ENCODE data around the gene PLGRKT. TPM values are rescaled to one million over a fixed set of nuclear protein-coding genes. Genes with fewer than 3 reads are reported as not detected.

The PLGRKT gene
- total RNA-seq, 1 experiment from 2014 or later = 30.9 TPM

DNA sequence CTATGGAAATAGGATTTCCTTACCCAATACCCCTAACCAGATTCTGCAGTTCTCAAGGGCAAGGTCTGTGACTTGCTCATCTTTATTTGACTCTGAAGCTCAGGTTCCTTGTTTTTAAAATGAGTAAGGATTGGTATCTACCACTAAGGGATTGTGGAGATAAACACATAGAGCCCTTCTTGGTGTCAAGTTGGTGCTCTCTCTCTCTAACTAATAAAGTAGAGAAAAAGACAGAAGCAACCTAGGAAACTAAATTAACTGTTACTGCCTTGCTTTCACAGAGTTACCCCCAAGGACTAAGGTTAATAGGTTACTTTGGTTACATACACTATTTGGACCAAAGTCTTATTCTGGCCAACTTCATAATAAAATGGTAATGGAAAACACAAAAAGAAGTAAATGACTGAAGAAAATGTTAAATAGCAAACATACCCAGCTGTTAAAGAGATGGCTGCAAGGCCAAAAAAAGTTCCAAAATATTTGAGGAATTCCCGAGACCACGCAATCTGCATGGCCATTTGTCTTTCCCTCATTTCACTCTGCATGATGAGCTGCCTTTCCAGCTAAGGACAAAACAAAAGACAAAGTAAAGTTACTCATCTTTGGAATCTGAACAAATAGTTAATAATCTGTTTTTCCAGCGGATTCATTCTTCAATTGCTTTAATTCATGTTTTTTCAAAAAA, 76.3 kb downstream of the PLGRKT start:
- Histone ChIP-seq H3K4me1 (ENCODE audit: insufficient read depth, low read length, poor library complexity, severe bottlenecking) (no peaks in the 10 kb centered on the region), H3K9me3 (ENCODE audit: low read depth, low read length, poor library complexity, severe bottlenecking) (no peaks in the 10 kb centered on the region), H3K4me3 (ENCODE audit: low read depth, low read length, poor library complexity, severe bottlenecking) (no peak overlapping the region), H3K27me3 (replicated peaks; ENCODE audit: insufficient read depth, low read depth, low read length, poor library complexity) (no peaks in the 10 kb centered on the region), H3K36me3 (ENCODE audit: insufficient read depth, low read length, poor library complexity, severe bottlenecking) (no peaks in the 10 kb centered on the region), H3K27ac (ENCODE audit: low read depth, low read length, poor library complexity, severe bottlenecking) (no peak overlapping the region)
- DNase-seq (ENCODE audit: low spot score) = no peak
- CTCF ChIA-PET = no interaction called here
- POLR2A ChIA-PET (ENCODE audit: low non-redundant PET) = no interaction called here
- intact Hi-C loops (cut with micrococcal nuclease; ENCODE audit: unreplicated experiment) = no loop called here
- BruUV-seq (replicated peaks) = no TSS peak
- TF ChIP-seq, protein P1, sequence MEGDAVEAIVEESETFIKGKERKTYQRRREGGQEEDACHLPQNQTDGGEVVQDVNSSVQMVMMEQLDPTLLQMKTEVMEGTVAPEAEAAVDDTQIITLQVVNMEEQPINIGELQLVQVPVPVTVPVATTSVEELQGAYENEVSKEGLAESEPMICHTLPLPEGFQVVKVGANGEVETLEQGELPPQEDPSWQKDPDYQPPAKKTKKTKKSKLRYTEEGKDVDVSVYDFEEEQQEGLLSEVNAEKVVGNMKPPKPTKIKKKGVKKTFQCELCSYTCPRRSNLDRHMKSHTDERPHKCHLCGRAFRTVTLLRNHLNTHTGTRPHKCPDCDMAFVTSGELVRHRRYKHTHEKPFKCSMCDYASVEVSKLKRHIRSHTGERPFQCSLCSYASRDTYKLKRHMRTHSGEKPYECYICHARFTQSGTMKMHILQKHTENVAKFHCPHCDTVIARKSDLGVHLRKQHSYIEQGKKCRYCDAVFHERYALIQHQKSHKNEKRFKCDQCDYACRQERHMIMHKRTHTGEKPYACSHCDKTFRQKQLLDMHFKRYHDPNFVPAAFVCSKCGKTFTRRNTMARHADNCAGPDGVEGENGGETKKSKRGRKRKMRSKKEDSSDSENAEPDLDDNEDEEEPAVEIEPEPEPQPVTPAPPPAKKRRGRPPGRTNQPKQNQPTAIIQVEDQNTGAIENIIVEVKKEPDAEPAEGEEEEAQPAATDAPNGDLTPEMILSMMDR (conservative IDR thresholded peaks at IDR 0.05; ENCODE audit: low read depth, low read length) = no peak
- no peak for TF ChIP-seq EZH2 (IDR thresholded peaks at IDR 0.05; ENCODE audit: borderline replicate concordance, low read depth, low read length, poor library complexity, severe bottlenecking)

DNA sequence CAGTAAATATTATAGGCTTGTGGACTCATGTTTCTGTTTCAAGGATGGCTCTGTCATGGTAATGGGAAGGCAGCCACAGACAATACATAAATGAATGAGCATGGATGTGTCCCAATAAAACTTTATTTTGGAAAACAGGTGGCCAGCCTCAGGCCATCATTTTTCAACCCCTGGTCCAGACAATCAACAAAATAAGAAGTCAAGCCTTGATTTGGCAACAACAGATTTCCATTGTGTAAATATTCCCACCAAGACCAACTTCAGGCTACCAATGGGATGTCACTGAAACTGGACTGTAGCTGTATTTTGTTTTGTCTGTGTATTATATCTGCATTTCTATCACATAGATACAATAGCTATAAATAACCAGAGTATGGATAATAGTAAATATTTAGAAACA, 77.4 kb downstream of the PLGRKT start:
- Histone ChIP-seq H3K27me3 (replicated peaks; ENCODE audit: insufficient read depth, low read depth, low read length, poor library complexity) (no peaks in the 10 kb centered on the region), H3K36me3 (ENCODE audit: insufficient read depth, low read length, poor library complexity, severe bottlenecking) (no peaks in the 10 kb centered on the region), H3K9me3 (ENCODE audit: low read depth, low read length, poor library complexity, severe bottlenecking) (no peaks in the 10 kb centered on the region), H3K4me3 (ENCODE audit: low read depth, low read length, poor library complexity, severe bottlenecking) (no peak overlapping the region), H3K4me1 (ENCODE audit: insufficient read depth, low read length, poor library complexity, severe bottlenecking) (no peaks in the 10 kb centered on the region), H3K27ac (ENCODE audit: low read depth, low read length, poor library complexity, severe bottlenecking) (no peak overlapping the region)
- TF ChIP-seq, protein P1 (conservative IDR thresholded peaks at IDR 0.05; ENCODE audit: low read depth, low read length) = no peak
- no peak for TF ChIP-seq EZH2 (IDR thresholded peaks at IDR 0.05; ENCODE audit: borderline replicate concordance, low read depth, low read length, poor library complexity, severe bottlenecking)
- ChIA-PET CTCF (no interaction called here), POLR2A (ENCODE audit: low non-redundant PET) (no interaction called here)
- BruUV-seq (replicated peaks) = no TSS peak
- no peak for DNase-seq (ENCODE audit: low spot score)
- intact Hi-C loops (cut with micrococcal nuclease; ENCODE audit: unreplicated experiment) = no loop called here

DNA sequence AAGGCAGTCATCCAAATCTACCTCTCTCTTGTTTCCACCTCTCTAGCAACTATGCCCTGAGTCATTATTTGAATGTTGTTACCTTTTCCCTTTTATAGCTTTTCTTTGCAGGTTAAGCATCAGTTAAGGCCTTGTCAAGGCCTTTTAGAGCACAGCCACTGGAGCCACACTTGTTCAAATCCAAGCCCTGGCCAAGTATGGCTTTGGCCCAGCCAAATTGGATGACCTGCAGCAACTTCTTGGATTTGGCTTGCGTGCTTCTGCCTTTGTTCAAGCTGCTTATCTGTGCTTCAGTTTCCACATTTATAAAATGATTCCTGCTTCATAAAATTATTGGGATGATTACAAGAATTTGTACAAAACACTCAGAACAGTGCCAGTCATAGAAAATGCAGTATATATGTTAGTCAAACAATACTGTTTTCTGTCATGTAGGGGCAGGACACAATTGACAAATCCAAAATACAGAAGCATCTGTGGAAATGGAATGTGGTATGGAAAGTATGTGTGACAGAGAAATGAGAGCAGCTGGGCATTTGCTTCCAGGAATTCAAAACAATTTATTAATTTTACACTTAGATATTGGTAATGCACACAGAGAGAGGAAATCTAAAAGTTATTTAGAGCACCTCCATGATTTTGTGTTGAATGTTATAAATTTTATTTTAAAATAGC, 80.2 kb downstream of the PLGRKT start:
- BruUV-seq (replicated peaks) = no TSS peak
- H3K9me3 ChIP-seq (ENCODE audit: low read depth, low read length, poor library complexity, severe bottlenecking) = no peaks in the 10 kb centered on the region
- no peaks in the 10 kb centered on the region for H3K4me1 ChIP-seq (ENCODE audit: insufficient read depth, low read length, poor library complexity, severe bottlenecking)
- intact Hi-C loops (cut with micrococcal nuclease; ENCODE audit: unreplicated experiment) = no loop called here
- no peak overlapping the region for H3K4me3 ChIP-seq (ENCODE audit: low read depth, low read length, poor library complexity, severe bottlenecking)
- no peaks in the 10 kb centered on the region for H3K27me3 ChIP-seq (replicated peaks; ENCODE audit: insufficient read depth, low read depth, low read length, poor library complexity)
- TF ChIP-seq, protein P1 (conservative IDR thresholded peaks at IDR 0.05; ENCODE audit: low read depth, low read length) = no peak
- TF ChIP-seq EZH2 (IDR thresholded peaks at IDR 0.05; ENCODE audit: borderline replicate concordance, low read depth, low read length, poor library complexity, severe bottlenecking) = no peak
- no peaks in the 10 kb centered on the region for H3K36me3 ChIP-seq (ENCODE audit: insufficient read depth, low read length, poor library complexity, severe bottlenecking)
- no peak overlapping the region for H3K27ac ChIP-seq (ENCODE audit: low read depth, low read length, poor library complexity, severe bottlenecking)
- ChIA-PET CTCF (no interaction called here), POLR2A (ENCODE audit: low non-redundant PET) (no interaction called here)
- DNase-seq (ENCODE audit: low spot score) = no peak
